Ishikawa (cell line): ENCODE data around the gene UTF1.
A peak's percentile ranks its signal among the peaks of the same experiment; 100 is the strongest.

ENCODE experiments used
- CEBPB ChIP-seq: IDR thresholded peaks from 2 replicates; pipeline ENCODE4 v1.6.1; 2012
- CREB1 ChIP-seq: IDR thresholded peaks from 2 replicates; pipeline ENCODE4 v1.6.1; 2012; ENCODE audit warnings: low read depth
- EGR1 ChIP-seq: IDR thresholded peaks from 2 replicates; pipeline ENCODE4 v1.6.1; 2012
- EP300 ChIP-seq: IDR thresholded peaks from 2 replicates; pipeline ENCODE4 v1.6.1; 2012; ENCODE audit warnings: borderline replicate concordance
- FOXM1 ChIP-seq: IDR thresholded peaks from 2 replicates; pipeline ENCODE4 v1.6.1; 2012; ENCODE audit warnings: low read depth, borderline replicate concordance
- NFIC ChIP-seq: IDR thresholded peaks from 2 replicates; pipeline ENCODE4 v1.6.1; 2012
- RAD21 ChIP-seq: IDR thresholded peaks from 2 replicates; pipeline ENCODE4 v1.6.1; 2012; ENCODE audit warnings: low read depth
- TAF1 ChIP-seq: IDR thresholded peaks from 2 replicates; pipeline ENCODE4 v1.6.1; 2012; ENCODE audit warnings: low read depth, mild to moderate bottlenecking
- TCF12 ChIP-seq: IDR thresholded peaks from 2 replicates; pipeline ENCODE4 v1.6.1; 2012; ENCODE audit warnings: low read depth
- TEAD4 ChIP-seq: IDR thresholded peaks from 2 replicates; pipeline ENCODE4 v1.6.1; 2012
- YY1 ChIP-seq: IDR thresholded peaks from 2 replicates; pipeline ENCODE4 v1.6.1; 2012; ENCODE audit warnings: low read depth
- ZBTB7A ChIP-seq: IDR thresholded peaks from 2 replicates; pipeline ENCODE4 v1.6.1; 2012; ENCODE audit warnings: low read depth
- TF ChIP-seq, protein P1 (sequence below): IDR thresholded peaks from 2 replicates; pipeline ENCODE4 v1.6.1; 2012
- TF ChIP-seq, protein P2 (sequence below): IDR thresholded peaks from 2 replicates; pipeline ENCODE4 v1.6.1; 2012
- TF ChIP-seq, protein P3 (sequence below): IDR thresholded peaks from 2 replicates; pipeline ENCODE4 v1.6.1; 2012; ENCODE audit warnings: low read depth, mild to moderate bottlenecking

The UTF1 gene

DNA sequence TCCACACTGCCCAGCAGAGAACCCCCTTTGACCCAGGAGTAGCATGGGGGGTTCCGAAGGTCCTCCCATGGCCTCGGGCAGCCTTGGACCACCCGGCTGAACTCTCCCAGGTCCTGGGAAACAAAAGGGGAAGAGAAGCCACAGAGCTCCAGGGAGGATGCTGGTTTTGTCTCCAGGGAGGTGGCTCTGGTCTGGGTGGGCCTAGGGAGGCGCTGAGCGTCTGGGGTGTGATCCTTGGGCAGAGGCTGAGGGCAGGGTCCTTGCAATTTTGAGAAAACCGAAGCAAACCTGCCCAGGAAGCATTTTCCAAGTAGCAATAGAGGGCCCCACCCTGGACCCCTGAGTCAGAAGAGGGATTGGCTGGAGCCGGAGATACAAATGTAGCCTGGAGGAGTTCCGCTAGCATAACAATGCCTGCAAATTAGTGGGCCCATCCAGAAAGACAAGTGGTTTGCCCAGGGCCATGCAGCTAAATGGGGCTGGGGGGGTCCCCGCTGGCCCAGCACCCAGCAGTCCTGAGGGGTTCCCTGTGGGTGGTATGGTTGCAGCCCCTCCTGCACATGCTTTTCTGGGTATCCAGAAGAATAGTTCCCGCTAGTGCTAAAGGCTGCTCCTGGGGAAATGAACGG, 2.0 kb downstream of the UTF1 start:
- TF ChIP-seq YY1: no peak
- TF ChIP-seq, protein P1, sequence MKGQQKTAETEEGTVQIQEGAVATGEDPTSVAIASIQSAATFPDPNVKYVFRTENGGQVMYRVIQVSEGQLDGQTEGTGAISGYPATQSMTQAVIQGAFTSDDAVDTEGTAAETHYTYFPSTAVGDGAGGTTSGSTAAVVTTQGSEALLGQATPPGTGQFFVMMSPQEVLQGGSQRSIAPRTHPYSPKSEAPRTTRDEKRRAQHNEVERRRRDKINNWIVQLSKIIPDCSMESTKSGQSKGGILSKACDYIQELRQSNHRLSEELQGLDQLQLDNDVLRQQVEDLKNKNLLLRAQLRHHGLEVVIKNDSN: no peak
- TF ChIP-seq ZBTB7A: no peak
- TF ChIP-seq CREB1: no peak
- no peak for TF ChIP-seq FOXM1
- no peak for TF ChIP-seq CEBPB
- no peak for TF ChIP-seq TCF12
- no peak for TF ChIP-seq EP300
- no peak for TF ChIP-seq TEAD4
- TF ChIP-seq, protein P2, sequence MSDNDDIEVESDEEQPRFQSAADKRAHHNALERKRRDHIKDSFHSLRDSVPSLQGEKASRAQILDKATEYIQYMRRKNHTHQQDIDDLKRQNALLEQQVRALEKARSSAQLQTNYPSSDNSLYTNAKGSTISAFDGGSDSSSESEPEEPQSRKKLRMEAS: no peak
- no peak for TF ChIP-seq TAF1
- TF ChIP-seq, protein P3, sequence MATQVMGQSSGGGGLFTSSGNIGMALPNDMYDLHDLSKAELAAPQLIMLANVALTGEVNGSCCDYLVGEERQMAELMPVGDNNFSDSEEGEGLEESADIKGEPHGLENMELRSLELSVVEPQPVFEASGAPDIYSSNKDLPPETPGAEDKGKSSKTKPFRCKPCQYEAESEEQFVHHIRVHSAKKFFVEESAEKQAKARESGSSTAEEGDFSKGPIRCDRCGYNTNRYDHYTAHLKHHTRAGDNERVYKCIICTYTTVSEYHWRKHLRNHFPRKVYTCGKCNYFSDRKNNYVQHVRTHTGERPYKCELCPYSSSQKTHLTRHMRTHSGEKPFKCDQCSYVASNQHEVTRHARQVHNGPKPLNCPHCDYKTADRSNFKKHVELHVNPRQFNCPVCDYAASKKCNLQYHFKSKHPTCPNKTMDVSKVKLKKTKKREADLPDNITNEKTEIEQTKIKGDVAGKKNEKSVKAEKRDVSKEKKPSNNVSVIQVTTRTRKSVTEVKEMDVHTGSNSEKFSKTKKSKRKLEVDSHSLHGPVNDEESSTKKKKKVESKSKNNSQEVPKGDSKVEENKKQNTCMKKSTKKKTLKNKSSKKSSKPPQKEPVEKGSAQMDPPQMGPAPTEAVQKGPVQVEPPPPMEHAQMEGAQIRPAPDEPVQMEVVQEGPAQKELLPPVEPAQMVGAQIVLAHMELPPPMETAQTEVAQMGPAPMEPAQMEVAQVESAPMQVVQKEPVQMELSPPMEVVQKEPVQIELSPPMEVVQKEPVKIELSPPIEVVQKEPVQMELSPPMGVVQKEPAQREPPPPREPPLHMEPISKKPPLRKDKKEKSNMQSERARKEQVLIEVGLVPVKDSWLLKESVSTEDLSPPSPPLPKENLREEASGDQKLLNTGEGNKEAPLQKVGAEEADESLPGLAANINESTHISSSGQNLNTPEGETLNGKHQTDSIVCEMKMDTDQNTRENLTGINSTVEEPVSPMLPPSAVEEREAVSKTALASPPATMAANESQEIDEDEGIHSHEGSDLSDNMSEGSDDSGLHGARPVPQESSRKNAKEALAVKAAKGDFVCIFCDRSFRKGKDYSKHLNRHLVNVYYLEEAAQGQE: no peak
- no peak for TF ChIP-seq RAD21
- no peak for TF ChIP-seq EGR1
- no peak for TF ChIP-seq NFIC

DNA sequence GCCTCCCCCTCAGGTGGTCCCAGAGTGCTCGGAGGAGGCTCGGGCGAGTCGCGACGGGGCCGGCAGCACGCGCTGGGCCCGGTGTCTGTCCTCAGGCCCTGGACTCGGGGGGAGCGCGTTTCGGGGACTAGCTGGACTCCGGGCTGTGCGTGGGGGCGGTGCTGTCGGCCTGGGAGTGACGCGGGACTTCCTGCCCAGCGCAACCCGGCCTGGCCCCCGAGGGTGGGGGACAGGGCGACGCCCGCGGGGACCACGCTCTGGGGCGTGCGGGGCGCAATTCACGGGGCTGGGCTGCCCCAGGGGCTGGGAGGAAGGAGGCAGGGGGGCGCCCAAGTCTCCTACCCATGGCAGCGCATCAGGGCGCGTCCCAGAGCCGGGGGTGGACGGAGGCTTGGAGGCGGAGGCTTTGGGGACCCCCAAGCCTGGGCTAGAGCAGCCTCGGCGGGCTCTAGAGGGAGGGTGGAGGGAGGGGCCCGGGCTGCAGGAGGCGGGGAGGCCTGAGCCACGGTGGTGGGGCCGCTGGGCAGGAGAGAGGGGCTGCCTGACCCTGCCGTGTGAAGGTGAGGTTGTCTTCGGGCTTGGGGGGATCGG, 5.3 kb downstream of the UTF1 start:
- TF ChIP-seq TCF12: no peak
- TF ChIP-seq, protein P3: no peak
- TF ChIP-seq, protein P1: no peak
- no peak for TF ChIP-seq CREB1
- TF ChIP-seq FOXM1: no peak
- no peak for TF ChIP-seq TEAD4
- TF ChIP-seq ZBTB7A: no peak
- no peak for TF ChIP-seq YY1
- no peak for TF ChIP-seq CEBPB
- TF ChIP-seq, protein P2: no peak

DNA sequence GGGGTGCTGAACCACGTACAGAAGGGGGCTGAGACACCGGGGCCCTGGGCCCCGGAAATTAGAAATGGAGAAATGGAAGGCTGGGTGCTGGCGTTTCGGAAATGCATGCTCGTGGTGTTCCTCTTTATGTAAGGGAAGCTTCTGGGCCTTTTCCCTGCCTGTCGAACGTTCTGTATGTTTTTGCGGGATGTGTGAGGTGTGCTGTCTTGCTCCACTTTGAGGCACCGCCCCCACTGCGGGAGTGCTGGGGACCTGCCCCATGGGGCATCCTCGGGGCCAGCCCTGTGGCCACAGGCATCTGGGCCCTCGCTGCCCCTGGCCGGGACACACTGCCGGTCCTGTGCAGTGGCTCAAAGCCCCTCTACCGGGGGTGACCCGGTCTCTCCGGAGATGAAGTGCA, 5.9 kb downstream of the UTF1 start:
- TF ChIP-seq EP300: no peak
- TF ChIP-seq RAD21: no peak
- no peak for TF ChIP-seq CREB1
- TF ChIP-seq ZBTB7A: no peak
- TF ChIP-seq NFIC: no peak

DNA sequence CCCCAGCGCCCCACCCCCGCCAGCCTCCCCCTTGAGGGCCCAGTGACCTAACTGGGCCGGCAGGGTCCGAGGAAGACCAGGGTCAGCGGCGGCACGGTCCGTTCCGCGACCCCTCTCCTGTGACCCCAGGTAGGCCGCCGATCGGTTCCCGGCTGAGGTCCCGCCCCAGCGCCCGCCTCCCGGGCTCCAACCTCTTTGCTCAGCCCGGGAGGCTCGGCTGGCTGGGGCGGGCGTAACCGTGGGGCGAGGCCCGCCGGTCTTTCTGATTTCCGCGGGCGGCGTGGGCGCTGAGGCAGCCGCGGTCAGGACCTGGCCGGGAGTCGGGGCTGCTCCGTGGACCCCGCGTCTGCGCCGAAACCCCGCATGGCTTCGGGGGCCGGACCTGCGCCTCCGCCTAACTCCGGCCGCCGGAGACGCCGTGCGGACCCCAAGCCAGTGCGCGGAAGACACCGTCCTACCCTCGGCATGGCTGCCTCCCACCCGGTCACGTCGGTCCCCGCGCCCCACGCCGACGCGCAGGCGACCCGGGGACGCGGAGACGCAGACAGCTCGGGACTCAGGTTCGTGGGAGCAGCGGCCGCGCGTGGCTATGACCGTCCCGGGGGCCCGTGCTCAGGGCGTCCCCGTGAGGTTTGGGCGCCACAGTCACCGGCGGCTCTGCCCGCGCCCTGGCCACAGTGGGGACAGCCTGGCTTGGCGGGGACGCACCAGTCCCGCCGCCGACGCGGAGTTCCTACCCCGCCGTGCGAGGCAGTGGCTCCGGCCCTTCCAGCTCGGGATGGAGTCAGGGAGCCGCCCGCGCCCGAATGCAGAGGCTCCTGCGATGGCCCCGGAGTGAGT, 6.6 kb downstream of the UTF1 start:
- TF ChIP-seq TEAD4 (no peak), NFIC (no peak), CEBPB (no peak), CREB1 (no peak), EP300 (no peak), TCF12 (no peak)
- TF ChIP-seq, protein P2: no peak

DNA sequence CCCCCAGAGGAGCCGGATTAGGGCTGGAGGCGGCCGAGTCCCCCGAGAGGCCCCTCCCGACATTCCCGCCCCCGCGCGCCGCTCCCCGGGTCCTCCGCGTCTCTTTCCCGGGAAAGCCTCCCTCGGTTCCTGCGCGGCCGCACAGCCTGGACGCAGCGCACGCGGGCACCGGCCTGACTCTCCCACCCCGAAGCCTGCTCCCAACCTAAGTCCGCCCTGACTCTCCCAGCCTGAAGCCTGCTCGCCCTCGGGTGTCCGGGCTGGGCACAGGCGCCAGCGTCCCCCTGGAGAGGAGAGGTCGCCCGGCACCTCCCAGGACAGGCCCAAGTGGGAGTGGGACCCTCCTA, 7.2 kb downstream of the UTF1 start:
- no peak for TF ChIP-seq TCF12
- 0 out of 2 replicates have a peak, but pooled peaks have one; percentile 21 for TF ChIP-seq ZBTB7A
